HG03066 (cell line): ENCODE results near the gene SIMC1.
"Not testable (repeated sequence)": the region's sequence is repeated elsewhere in the genome, so short reads cannot be mapped to it uniquely, and the experiment has no call there.

Source experiments
- ATAC-seq: cut with Tn5 transposase; IDR thresholded peaks from one replicate; pipeline ENCODE4 v1.9.1; 2021; ENCODE audit warnings: low read depth; ENCODE audit not compliant: unreplicated experiment

The SIMC1 gene

DNA sequence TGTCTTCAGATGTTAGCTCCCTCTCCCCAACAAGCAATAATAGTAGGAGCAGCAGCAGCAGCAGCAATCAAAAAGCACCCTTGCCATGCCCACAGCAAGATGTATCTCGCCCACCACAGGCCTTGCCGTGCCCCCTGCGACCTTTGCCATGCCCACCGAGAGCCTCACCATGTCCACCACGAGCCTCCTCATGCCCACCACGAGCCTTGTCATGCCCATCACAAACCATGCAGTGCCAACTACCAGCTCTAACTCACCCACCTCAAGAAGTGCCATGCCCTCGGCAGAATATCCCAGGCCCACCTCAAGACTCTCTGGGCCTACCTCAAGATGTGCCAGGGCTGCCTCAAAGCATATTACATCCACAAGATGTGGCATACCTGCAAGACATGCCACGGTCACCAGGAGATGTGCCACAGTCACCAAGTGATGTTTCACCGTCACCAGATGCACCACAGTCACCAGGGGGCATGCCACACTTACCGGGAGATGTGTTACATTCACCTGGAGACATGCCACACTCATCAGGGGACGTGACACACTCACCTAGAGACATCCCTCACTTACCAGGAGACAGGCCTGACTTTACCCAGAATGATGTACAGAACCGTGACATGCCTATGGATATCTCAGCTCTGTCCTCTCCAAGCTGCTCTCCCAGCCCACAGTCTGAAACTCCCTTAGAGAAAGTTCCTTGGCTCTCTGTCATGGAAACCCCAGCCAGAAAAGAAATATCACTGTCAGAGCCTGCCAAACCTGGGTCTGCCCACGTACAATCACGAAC is 52.0 kb downstream of the SIMC1 start:
- not testable (repeated sequence) for ATAC-seq

DNA sequence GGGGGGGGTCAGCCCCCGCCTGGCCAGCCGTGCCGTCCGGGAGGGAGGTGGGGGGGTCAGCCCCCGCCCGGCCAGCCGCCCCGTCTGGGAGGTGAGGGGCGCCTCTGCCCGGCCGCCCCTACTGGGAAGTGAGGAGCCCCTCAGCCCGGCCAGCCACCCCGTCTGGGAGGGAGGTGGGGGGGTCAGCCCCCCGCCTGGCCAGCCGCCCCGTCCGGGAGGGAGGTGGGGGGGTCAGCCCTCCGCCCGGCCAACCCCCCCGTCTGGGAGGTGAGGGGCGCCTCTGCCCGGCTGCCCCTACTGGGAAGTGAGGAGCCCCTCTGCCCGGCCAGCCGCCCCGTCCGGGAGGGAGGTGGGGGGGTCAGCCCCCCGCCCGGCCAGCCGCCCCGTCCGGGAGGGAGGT is 67.1 kb downstream of the SIMC1 start:
- ATAC-seq = not testable (repeated sequence)

DNA sequence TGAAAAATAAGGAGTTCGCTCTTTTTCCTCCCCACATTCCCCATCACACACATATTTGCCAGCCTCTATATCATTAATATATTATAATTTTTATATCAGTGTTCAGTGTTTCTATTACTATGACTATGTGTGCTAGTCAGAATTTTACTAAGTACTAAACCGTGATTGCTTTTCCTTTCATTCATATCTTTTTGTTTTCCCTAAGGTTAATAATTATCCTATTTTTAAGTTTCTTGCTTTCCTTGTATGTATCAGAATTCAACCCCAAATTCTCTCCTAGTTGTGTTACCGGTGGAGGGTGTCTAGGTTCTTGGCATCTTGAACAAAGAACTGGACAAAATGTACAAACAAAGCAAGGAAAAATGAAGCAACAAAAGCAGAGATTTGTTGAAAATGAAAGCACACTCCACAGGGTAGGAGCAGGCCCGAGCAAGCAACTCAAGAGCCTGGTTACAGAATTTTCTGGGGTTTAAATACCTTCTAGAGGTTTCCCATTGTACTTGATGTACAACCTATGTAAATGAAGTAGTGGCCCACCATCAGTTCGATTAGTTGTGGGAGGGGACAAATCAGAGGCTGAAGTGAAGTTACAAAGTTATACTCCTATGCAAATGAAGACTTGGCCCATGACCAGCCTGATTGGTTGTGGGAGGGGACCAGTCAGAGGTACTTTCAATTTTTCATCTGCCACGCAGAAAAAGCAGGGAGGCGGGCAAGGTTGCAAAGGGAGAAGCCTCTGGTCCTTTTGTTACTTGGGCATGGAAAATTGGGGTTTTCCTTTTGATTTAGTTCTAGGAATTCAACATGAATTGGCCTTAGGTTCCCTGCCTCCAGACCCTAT is 79.5 kb downstream of the SIMC1 start:
- no peak for ATAC-seq

DNA sequence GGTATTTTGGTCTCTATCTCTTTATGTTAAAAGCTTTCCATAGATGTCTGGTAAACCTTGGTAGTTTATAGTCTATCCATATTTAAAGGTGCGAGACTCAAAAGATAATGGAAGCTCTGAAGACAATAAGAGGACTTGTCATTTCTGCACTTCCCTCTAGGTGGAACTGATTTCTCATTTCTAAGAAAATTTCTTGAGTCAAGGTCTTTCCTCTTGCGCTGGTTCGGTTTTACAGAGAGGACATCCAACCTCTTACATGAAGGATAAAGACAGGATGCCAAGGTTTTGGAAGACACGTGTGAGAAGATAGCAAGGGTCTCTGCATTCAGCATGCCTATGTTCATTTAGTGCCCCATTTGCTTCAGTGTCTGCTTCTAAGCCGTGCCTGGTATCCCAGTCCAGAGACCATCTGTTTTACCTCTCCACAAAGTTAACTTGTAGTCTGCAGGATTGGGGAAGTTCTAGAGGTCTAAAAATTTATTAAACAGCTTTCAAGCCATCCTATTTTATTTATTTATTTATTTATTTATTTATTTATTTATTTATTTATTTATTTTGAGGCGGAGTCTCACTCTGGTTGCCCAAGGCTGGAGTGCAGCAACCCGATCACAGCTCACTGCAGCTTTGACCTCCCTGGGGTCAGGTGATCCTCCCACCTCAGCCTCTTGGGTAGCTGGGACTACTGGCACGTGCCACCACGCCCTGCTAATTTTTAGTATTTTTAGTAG is 81.8 kb downstream of the SIMC1 start:
- no peak for ATAC-seq

DNA sequence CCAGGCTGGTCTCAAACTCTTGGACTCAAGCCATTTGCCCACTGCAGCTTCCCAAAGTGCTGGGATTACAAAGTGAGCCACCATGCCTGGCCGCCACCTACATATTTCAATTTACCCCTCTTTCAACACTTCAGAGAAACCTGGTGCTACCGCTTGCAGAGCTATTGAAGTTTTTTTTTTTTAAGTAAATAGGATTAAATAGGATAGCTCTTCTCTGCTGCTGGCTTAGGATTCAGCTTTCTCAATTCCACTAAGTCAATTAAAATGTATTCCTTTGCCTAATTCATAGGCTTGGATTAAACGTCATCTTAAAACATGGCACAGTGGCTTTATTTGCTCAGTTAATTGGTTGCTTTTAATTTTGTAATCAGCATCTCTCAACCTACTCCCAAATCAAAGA is 82.4 kb downstream of the SIMC1 start:
- no peak for ATAC-seq

DNA sequence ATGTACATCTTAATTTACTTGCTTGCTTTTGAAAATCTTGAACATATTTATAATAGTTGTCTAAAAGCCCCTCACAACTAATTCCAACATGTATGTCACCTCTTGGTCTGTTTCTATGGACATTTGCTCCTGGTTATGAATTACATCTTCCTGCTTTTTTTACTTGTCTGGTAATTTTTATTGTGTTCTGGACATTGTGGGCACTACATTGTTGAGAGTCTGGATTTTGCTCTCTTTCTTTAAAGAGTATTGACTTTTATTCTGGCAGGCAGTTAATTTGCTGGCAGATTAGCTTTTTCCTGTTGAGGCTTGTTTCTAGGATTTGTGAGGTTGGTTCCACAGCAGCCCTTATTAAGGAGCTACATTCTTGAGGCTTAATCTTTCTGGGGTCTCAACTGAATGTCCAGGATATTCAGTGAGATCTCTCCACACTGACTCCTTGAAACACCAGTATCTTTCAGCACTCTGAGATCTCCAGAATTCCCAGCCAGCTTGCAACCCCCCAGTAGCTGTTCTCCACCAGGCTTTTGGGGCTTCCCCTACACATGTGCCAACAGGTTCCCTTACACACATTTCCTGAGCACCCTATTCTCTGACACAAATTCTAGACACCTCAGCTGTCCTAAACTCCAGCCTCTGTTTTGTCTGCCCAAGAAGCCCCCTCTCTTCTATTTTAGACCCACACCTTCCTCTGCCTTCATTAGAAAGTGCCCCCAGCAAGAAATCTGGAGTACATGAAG is 96.0 kb downstream of the SIMC1 start:
- ATAC-seq = no peak

DNA sequence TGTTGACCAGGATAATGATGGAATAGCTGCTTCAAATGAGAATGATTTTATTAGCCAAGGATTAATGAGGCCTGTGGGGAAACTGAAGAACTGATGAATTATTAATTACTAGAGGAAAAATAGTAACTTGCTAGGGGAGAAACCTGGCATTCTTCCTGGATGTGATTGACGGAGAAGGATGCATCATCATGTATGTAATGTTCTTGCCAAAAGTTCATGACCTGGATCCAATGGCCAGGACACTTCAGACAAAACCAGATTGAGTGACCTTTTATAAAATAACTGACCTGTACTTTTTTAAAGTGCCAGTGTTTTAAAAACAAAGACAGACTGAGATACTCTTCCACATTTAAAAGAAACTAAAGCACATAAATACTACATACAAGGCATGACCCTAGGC is 99.7 kb downstream of the SIMC1 start:
- ATAC-seq = no peak

DNA sequence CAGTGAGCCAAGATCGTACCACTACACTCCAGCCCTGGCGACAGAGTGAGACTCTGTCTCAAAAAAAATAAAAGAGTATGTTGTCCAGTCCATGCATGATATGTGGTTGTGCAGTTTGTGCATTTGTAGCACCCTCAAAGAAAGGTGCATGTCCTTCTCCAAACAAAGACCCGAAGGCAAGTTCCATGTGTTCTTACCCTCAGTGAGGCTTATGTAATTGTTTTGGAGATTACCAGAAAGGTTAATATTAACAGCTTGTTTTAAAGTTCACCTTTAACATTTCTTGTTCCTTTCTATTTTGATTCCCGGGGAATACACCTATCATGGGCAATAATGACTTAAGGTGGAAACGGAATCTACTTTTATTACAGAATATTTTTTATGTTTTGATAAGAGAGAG is 101.1 kb downstream of the SIMC1 start:
- ATAC-seq = no peak

DNA sequence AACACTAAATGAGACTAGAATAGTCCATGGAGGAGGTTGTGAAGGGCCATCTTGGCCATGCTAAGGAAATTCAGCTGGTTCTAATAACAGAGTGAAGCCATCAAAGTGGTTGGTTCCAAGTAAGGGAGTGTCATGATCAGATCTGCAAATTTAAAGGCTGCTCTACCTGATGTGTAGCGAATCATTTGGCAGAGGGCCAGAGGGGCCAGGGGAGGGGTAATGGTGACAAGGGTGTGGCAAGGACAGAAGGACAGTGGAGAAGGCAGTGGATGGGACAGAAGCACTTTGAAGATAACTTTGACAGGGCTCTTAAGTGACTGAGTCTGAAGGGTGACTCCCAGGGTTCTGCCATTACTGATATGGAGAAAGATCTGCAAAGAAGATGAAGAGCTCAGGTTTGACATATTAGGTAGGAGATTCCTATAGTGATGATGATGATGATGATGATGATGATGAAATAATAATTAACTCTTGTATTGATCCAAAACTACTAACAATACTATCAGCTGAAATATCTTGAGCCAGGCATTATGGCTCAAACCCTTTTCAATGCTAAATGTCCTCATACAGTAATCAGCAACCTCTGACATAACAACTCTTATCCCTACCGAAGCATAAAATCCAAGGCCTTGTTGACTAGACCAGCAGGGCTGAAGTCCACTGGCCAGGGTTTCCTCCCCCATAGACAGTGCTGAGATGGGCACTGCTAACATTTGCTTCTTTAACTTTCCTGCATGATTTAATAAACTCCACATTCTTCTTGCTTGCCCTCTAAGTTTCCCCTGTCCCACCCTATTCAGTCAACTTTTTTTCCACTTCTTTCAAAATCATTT is 103.3 kb downstream of the SIMC1 start:
- no peak for ATAC-seq

DNA sequence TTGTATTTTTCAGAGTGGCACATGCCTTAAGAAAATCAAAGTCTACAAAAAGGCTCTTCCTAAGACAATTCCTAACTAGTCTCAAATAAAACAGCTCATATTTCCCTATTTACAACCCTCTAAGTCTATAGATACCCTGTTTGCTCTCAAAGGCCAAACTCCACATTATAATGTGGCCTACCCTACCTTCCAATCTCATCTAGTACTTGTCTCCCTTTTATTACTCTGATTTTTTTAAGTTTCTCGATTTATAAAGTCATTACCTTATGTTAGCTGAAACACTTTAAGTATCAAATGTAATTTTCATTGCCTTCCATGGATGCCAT is 103.9 kb downstream of the SIMC1 start:
- no peak for ATAC-seq

DNA sequence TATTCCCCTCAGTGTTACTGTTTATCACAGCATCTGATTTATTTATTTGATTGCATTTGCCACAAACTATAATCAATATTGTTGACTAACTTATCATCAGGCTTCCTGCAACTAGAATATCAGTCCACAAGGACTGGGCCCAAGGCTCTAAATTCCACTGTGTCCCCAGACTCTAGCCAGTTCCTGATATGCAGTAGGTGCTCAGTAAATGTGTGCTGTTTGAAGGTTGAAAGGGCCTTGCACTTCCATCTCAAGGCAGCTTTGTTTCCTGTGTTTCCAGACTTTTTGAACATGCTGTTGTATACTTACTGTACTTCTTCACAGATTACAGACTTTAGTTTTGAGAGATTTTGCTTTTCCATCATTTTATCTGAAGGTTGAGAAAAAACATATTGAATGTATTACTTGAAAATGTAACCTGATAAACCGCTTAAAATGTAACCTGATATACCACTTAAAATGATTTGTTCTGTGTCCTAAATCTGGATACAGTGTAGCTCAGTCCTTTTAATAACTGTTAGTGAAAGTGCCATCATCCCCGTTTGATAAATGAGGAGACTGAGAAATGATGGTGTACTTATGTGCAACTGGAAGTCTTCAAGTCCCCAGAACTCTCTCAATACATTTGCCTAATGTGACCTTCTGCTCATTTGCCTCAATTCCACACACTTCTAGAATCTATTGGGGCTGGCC is 104.7 kb downstream of the SIMC1 start:
- no peak for ATAC-seq

DNA sequence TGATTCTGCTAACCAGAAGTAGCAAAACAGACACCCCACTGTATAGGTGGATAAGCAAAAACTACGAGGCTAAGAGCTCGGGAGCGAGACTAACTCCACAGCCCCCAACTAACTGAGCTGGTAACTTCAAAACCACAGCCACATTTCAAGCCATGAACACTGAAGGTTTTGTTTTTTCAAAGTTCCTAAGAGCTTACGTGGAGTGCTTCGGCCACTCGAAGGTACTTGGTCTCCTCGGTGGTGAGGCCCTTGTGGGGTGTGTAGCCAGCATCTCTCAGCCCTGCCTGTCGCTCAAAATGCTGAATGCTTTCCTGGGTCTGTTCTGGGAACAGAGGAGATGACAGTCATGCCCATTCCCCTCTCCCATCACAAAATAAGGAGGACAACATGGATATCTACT is 112.2 kb downstream of the SIMC1 start:
- ATAC-seq = no peak

DNA sequence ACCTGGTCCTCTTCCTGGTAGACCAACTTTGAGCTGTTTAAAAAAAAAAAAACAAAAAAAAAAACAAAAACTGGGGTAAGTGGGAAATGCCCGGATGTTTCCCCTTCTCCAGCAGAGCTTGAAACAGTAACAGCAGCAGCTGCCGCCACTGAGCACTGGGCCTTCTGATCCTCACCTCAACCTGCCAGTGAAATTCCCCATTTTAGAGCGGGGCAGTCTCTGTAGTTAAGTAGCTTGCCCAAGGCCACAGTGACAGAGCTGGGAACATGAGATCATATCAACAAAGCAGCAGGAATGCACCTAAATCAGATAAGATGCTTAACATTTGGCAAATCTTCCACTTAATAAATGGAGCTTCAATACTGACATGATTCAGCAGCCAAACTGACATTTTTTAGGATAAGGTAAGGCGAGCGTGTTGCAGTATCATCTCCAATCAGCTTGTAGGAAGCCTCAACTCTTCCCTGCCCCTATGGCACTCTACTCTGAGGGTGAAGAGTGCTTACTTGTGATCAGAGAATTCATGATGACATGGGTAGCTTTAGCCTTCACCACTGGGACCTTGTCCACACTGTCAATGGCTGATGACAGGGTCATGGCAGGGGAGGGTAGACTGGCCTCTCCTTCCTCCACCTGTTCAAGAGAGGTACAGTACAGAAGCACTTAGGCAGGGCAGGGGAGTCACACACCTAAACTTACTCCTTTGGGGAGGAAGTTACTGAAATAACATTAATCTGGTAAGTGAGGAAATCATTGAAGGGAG is 114.1 kb downstream of the SIMC1 start:
- ATAC-seq = no peak

DNA sequence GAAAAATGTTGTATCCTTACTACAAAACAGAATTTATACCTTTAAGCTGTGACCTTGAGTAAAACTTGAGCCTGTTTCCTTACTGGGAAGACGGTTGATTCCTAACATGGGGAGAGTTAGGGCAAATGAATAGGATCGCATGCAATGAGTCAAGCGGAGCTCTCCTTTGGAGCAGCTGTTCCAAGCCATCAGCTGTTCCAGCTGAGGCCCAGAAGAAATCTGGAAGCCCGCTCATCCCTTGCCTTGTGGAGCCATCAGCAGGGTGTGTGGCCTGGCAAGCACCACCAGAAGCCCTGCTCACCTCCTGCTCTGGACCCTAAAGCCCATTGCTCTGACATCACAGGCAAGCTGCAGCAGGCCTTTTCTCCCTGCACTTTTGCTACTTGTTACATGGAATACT is 115.3 kb downstream of the SIMC1 start:
- ATAC-seq = no peak

DNA sequence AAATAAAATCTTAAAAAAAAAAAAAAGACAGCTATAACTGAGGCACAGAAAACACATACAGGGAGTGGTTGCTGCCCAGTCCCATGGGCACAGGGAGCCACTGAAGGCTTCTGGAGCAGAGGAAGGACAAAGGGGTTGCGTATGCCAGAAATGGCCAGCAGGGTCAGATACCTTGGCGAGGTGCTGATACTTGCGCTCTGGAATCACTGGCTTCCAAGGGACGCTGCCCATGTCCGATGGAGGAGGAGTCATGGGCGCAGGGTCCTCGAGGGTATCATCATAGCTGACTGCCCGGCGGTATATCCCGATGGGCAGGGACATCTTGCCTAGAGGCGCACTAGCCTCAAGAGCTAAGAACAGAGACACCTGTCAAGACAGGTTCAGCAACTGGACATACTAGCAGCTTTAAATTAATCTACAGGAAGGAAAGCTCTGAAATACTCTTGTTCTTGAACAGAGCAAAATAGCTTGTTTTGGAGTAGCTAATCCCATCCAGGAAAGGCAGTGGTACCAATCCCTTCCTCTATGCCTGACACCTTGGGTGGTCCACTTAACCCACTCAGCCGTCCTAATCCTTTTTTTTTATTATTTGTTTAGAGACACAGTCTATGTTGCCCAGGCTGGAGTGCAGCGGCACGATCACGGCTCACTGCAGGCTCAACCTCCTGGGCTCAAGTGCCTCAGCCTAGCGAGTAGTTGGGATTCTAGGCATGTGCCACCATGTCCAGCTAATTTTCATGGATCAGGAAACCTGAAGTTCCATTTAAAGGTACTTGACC is 117.4 kb downstream of the SIMC1 start:
- no peak for ATAC-seq

DNA sequence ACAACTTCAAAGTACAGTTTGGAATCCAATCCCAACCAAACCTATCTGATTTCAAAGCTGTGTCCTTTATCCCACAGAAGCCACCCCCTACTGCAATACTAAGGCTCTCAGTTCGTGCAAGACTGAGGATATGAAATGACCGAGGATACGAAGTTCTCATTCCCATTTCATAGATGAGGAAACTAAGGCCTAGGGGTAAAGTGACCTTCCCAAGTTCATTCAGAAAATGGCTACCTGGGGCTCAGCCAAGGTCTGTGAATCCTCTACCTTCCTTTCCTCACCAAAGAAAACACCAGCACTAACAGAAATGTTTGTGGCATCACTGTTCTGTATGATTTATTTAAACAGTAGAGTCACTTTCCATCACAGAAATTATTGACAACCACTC is 117.9 kb downstream of the SIMC1 start:
- ATAC-seq = no peak

DNA sequence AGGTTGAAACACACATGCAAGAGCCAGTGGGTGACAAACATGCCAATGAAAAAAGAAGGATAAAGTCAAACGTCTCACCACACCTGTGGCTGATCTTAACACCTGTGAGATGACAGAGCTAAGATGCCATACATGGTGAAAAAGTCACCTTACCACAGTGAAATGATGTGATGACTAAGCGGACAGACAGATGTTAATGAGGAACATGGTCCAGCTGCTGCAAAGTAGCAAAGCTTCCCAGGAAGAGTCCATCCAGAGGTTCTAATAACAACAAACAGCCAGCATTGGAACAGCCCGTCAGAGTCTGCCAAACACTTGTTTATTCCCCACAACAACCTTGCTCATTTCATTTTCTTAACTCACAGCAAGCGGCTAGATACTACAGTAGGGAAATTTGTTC is 121.4 kb downstream of the SIMC1 start:
- no peak for ATAC-seq

DNA sequence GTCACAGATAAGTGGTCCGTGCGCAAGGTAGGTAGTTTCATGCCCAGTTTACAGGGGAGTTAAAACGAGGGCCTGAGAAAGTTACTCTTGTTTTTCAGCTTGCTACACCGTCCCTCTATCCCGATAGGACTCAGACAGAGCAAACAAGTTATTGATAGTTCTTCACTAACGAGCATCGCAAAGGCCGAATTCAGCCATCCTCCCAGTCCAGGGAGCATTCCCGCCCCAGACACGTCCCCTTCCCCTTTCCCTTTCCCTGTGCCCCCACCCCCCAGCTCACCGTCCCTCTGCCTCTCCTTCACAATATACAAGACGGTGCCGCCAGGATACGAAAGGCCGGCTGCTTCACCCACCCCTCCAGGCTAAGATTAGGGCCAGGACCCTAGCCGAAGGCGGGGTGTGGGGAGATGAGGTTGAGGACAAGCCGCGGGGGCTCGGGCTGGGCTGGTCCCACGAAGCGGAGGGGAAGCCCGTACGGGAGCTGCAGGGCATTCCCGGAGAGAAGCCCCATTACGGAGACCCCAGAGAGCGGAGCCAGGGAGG is 122.7 kb downstream of the SIMC1 start:
- peak; percentile 1 for ATAC-seq
